Iris pigment epithelial cell (primary cell): ENCODE measurements around the gene MUC5B.

ENCODE experiments used
- DNase-seq: peaks from one replicate; pipeline ENCODE4 v3.0.0-alpha.2; 2011; ENCODE audit warnings: low read depth

MUC5B gene

DNA sequence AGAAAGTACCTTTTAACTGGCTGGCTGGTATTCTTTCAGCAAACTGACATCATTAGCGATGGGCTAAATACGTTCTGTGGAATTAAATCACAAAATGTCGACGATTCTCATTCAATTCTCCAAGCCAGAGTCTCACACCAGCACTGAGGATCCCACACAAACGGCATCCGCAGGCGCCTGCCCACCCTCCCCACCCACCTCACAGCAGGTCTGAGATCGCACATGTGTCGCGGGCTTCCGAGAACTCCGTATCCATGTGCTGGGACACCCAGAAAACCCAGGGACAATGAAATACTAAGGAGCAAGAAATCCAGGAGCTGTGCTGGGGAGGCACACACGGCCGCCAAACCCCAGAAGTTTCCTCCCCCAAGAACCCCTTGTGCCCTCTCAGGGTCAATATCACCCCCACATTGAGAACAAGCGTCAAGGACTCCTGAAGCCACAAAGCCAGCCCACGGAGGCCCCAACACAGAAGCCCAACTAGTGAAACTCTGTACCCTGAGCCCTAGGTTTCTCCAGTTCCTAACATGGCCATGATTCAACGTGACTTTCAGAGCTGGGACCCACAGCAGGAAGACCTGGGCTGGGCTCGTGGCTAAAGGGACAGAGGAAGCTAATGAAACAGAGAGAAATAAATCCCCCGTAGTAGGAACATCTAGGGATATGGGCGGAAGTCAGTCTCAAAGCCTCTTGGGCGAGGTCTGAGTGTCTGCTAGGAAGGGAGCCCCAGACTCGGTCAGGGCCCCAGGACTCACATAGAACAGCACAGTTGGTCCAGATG is 78.5 kb downstream of the MUC5B start:
- no peak for DNase-seq

GRCh38 chr11:1302041-1302460 is 79.2 kb downstream of the MUC5B start:
- DNase-seq, result no peak

DNA sequence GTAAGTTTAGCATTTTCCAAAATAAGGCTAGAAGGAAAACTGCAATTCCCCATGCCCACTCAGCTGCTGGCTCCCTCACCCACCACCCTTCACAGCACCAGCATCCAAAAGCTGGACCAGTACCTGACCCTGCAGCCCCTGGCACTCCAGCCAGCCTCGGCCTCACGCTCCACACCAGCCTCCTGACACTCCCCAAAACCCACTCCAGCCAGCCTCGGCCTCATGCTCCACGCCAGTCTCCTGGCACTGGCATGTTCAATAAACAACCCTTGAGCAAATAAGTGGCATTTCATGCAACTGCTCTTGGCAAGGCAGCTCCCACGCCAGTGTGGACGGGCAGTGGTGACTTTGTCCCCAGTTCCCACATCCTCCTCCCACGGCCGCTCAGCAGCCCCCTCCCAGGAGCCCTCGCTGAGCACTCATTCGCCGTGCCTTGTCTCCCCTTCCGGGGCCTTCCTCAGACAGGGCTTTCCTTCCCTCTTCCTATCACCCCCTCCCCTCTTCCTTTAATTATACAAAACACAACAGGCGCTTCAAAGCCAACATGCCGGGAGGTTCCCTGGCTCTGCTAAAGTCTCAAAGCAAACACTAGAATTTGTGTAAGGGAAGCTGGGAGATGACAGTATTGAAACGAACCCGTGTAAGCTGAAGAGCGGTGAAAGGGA is 79.7 kb downstream of the MUC5B start:
- no peak for DNase-seq

GRCh38 chr11:1303126-1303821 is 80.4 kb downstream of the MUC5B start:
- DNase-seq, result peak; percentile 17

DNA sequence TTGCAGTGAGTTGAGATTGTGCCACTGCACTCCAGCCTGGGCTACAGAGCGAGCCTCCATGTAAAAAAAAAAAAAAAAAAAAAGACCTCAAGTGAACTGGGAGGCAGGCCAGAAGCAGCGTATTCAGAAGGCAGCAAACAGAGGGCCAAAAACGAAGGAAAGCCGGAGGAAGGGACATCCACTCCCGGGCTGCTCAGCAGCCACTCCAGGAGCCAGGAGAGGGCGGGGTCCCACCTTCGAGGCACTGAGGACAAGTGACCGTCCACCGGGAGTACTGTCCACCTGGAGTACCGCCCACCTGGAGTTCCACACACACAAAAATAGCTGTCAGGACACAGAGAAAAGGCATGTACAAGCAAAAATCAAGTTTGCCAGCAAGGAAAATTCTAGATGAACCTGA is 81.1 kb downstream of the MUC5B start:
- no peak for DNase-seq

DNA sequence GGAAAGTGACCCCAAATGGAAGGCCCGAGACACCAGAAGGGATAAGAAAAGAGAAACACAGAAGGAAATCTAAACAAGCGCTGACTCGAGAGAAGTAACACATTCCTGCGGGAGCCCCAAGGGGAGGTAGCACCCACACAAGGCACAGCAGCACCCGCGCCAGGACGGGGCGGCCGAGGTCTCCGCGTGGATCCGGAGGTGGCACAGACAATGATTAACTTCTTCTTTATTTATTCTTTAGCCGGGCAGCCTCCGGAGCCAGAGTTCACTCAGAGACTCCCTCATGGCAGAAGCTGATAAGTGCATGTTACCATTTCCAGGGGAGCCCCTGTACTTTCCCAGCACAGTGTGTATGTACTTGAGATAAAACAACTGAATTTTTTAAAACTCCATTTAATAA is 81.5 kb downstream of the MUC5B start:
- no peak for DNase-seq

- no peak for DNase-seq
Measured at GRCh38 chr11:1305063-1305495, 82.2 kb downstream of the MUC5B start.

DNA sequence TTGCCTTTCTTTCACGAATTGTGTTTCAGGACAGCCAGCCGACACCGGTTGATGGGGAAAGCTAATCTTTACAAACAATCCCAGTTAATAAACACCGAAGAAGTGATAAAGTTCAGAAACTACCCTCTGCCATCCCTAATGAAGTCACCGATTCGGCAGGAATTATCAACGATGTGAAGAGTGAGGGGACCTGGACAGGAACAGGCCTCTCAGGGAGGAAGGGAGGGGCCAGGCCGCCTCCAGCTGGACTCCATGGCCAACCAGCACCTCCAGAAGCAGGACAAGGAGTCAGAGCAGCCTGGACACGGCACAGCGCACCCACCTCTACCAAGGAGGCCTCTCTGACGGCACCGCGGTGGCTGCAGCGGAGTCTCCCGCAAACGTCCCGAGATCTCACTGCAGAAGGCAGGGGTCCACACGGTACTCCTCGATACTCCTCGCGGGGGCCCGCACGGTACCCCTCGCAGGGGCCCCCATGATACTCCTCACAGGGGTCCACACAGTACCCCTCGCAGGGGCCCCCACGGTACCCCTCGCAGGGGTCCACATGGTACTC is 82.7 kb downstream of the MUC5B start:
- no peak for DNase-seq

DNA sequence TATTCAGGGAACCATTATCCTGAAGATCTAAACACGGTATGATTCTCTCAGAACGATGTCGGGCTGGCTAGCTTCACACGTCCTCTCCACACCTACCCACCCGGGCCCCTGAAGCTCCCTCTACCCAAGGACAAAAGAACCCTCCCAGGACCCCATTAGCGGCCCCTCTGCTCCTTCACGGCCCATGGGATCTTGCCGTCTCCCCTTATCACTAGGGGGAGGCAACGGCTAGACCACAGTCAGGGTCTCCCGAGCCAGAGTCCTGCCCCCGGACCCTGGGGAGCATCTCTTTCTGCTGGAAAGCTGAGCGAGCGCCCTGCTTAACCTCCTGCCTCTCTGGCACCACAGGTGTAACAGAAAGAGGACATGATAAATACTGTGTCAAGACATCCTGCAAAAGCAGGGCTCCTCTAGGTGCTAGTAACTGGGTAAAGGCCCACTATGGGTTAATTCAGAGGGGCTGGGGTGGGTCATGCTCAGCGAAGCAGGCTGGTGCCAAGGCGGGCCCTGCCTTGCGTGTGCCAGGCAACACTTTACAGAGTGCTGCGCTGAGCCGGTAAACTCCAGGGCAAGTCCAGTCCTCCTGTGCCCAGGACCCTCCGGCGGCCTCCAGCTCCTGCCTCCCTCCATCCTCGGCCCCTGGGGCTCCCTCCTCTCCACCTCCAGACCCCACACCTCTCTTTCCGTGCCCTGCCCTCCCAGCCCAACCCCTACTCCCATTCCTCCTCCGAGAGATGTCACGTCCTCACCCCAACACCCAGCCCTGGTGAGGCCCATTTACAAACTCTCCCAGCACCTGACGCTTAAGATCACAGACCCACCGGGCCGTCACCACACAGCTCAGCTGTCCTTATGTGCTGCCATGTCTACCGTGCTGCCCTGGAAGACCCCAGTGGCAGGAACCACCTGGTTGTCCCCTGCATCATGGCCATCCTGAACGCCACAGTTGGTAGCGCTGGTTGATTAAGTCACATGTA is 83.6 kb downstream of the MUC5B start:
- no peak for DNase-seq

GRCh38 chr11:1307163-1307870 is 84.5 kb downstream of the MUC5B start:
- no peak for DNase-seq

DNA sequence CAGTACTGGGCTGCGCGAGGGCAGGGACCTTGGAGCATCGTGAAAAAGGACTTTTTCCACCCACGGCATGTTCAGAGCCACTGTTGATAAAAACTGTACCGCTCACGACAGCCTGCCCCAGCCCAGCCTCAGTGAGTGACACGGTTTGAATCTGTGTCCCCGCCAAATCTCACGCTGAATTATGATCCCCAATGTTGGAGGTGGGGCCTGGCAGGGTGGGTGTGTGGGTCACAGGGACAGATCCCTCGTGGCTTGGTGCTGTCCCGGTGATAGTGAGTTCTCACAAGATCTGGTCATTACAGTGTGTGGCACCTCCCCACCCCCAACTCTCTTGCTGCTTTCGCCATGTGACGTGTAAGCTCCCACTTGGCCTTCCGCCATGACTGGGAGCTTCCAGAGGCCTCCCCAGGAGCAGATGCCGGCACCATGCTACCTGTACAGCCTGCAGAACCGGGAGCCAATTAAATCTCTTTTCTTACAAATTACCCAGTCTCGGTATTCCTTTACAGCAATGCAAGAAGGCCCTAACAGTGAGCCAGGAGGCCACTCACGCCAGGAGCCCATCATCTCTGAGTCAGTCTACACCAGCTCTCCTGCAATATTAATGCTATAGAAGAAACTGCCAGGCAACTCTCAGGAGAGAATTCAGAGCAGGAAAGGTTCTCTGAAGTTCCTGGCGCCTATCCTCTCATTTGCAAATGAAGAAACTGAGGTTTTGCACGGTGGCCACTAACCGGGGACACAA is 85.3 kb downstream of the MUC5B start:
- peak; percentile 27 for DNase-seq

DNA sequence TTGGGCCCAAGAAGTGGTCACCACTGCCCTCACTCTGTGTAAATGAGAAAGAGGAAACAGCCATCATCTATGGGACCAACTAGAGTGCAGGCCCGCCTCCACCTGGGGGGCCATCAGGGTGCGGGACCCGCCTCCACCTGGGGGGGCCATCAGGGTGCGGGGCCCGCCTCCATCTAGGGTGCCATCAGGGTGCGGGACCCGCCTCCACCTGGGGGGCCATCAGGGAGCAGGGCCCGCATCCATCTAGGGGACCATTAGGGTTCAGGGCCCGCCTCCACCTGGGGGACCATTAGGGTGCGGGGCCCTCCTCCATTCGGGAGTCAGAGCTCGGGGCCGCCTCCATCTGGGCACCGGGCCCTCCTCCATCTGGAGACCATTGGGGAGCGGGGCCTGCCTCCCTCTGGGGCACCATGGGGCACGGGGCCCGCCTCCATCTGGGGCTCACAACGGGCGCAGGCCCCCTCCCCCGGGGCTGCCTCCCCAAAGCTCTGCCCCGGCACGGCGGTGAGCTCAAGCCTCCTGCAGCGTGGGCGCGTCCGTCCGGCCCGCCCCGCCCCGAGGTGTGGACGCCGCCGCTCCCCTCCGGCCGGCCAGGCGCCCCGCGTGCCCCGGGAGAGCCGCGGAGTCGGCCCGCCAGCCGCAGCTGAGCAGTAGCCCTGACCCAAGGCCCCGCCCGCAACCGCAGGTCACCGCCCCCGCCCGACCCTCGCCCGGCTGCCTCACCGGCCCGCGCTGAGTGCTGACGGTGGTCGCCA is 86.1 kb downstream of the MUC5B start:
- peak; percentile 24 for DNase-seq

GRCh38 chr11:1309498-1310317 is 86.8 kb downstream of the MUC5B start, which contains the start of gene TOLLIP:
TOLLIP (minus strand) TSS chr11:1309632; CDS start chr11:1309498, 134 bp downstream.
- peak; percentile 85 for DNase-seq

GRCh38 chr11:1310318-1310687 is 87.4 kb downstream of the MUC5B start:
- no peak for DNase-seq

GRCh38 chr11:1310772-1311468 is 88.1 kb downstream of the MUC5B start:
- no peak for DNase-seq
